Kidney epithelial cell (primary cell): ENCODE data around the gene PHLPP1. TPM values are rescaled to one million over a fixed set of nuclear protein-coding genes. Genes with fewer than 3 reads are reported as not detected.

Experiments used
- DNase-seq: peaks from one replicate; pipeline ENCODE4 v3.0.0-alpha.2; 2010; ENCODE audit warnings: low read depth
- H3K27me3 ChIP-seq: 2 replicates; pipeline ENCODE4 v1.6.0; 2011; ENCODE audit warnings: low read length; ENCODE audit not compliant: control insufficient read depth, insufficient read depth
- H3K36me3 ChIP-seq: 2 replicates; pipeline ENCODE4 v1.5.1; 2011; ENCODE audit warnings: low read length; ENCODE audit not compliant: control insufficient read depth, insufficient read depth
- H3K4me3 ChIP-seq: 2 replicates; pipeline ENCODE4 v1.5.1; 2011; ENCODE audit warnings: low read depth, mild to moderate bottlenecking, control low read depth, low read length
- total RNA-seq: library from RNA; depleted of rRNA; stranded (reverse); fragments of >200 nt; gene quantifications from 2 replicates; pipeline ENCODE4 v1.2.3, GENCODE V29; 2015
- TF ChIP-seq, protein P1 (sequence below): IDR thresholded peaks from 2 replicates; pipeline ENCODE4 v1.5.1; 2011; ENCODE audit warnings: mild to moderate bottlenecking, moderate library complexity, low read length, control low read depth, inconsistent platforms; ENCODE audit not compliant: insufficient read depth, poor library complexity, severe bottlenecking

Gene PHLPP1
- total RNA-seq, 1 donor from 2014 or later: 4.4 TPM

DNA sequence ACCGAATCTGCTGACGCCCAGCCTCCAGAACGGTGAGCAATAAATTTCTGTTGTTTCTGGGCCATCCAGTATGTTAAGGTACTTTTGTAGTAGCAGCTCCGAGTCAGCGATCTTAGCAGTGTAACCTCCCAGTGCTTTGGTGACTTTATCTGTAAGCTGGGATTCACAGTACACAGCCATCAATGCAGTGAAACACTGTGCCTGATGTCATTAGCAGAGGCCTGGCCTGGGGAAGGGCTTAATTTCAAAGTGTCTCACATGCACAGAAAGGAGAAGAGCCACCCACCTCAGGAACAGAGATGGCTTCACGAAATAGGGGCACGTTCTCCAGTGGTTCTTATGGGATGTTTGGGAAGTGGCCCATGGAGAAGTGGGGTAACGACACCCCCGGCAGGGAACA is 281.2 kb downstream of the PHLPP1 start:
- no peaks in the 10 kb centered on the region for H3K36me3 ChIP-seq
- no peak for DNase-seq
- TF ChIP-seq, protein P1, sequence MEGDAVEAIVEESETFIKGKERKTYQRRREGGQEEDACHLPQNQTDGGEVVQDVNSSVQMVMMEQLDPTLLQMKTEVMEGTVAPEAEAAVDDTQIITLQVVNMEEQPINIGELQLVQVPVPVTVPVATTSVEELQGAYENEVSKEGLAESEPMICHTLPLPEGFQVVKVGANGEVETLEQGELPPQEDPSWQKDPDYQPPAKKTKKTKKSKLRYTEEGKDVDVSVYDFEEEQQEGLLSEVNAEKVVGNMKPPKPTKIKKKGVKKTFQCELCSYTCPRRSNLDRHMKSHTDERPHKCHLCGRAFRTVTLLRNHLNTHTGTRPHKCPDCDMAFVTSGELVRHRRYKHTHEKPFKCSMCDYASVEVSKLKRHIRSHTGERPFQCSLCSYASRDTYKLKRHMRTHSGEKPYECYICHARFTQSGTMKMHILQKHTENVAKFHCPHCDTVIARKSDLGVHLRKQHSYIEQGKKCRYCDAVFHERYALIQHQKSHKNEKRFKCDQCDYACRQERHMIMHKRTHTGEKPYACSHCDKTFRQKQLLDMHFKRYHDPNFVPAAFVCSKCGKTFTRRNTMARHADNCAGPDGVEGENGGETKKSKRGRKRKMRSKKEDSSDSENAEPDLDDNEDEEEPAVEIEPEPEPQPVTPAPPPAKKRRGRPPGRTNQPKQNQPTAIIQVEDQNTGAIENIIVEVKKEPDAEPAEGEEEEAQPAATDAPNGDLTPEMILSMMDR: no peak

DNA sequence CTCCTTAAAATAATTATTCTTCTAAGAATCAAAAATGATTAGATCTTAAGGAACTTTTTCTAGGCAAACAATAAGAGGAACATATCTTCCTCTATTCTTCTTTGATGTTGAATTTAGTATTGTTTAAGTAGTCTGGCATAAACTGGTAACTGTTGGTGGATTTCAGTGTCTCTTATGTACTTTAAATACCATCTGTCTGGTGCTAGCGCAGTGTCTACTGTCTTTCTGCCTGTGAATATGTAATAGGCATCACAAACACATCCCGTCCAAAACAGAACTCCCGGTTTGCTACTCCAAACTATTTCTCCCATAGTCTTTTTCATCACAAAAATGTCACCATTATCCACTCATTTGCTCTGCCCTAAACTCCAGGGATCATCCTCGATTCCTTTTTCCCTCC is 281.7 kb downstream of the PHLPP1 start:
- H3K4me3 ChIP-seq: no peak overlapping the region
- no peaks in the 10 kb centered on the region for H3K36me3 ChIP-seq
- no peak for DNase-seq
- H3K27me3 ChIP-seq: peaks cover 2% of the 10 kb centered on the region
- TF ChIP-seq, protein P1: no peak

More for the DNA sequence above, 281.2 kb downstream of the PHLPP1 start:
- H3K4me3 ChIP-seq: no peak overlapping the region
- H3K27me3 ChIP-seq: peaks cover 2% of the 10 kb centered on the region

DNA sequence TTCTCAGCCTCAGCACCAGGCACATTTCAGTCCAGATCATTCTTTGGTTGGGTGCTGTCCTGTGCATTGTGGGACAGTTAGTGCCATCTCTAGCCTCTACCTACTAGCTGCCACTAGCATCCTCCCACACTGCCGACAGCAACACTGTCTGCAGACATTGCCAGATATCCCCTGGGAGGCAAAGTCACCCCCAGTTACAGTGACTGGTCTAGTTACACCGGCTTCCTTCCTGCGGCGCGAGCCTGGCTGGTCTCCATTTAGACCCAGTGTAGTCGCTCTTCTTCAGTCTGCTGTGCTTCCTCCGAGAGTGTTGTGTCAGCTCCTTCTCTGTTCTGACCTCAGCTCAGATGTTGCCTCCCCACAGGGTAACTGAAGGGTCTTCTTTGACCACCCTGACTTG is 283.1 kb downstream of the PHLPP1 start:
- DNase-seq: no peak
- Histone ChIP-seq H3K27me3 (no peaks in the 10 kb centered on the region), H3K4me3 (no peak overlapping the region), H3K36me3 (no peaks in the 10 kb centered on the region)
- TF ChIP-seq, protein P1: no peak

DNA sequence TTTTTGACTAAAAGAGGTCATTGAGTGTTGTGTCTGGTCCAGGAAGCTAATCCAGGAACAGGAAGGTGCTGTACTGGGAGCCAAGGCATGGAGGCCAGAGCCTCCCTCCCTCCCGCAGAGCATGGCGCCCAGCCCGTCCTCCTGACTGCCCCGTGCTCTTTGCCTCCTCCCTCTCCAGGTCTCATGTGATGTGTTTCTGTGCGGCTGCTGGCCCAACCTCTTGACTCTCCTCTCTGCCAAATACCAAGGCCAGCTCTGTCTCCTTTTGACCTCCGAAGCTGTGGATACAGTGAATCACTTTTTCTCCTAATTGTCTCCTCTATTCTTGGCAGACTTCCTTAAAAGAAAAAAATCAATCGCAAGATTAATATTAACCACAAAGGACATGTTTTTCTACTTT is 284.1 kb downstream of the PHLPP1 start:
- Histone ChIP-seq H3K36me3 (no peaks in the 10 kb centered on the region), H3K4me3 (no peak overlapping the region), H3K27me3 (no peaks in the 10 kb centered on the region)
- TF ChIP-seq, protein P1: no peak
- DNase-seq: no peak

DNA sequence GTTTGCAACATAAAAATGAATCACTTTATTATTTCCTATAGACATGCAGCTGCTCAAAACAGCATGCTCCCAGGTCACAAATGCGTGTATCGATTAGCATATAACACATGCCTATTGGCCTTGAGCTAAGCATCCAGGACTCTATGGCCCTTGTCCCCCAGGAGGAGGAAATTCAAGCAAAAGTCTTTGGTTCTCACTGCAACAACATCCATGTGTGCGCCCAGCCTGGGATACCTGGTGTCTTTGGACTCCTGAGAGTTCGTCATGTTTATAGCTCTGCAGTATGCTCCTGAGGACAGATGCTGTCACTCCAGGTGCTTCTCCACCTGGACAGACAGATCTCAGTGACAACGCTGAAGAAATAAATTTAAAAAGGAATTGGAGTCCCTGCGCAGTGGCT is 284.6 kb downstream of the PHLPP1 start:
- H3K36me3 ChIP-seq: no peaks in the 10 kb centered on the region
- TF ChIP-seq, protein P1: no peak
- no peaks in the 10 kb centered on the region for H3K27me3 ChIP-seq
- no peak for DNase-seq
- H3K4me3 ChIP-seq: no peak overlapping the region

DNA sequence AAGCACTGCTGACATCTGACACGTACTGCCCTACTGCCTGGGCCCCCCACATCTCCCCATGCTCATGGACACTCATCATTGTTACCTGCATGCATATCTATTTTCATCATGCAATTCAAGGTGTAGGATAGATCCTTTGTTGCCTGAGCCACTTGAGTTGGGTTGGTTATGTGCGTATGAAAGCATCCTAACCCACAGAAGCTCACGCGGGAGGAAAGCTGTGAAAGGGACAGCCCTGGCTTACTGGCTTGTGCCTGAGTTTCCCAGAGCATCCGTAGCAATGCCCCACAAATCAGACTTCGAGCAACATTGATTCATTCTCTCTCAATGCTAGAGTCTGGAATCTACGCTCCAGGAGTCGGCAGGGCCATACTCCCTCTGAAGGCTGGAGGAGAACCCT is 285.5 kb downstream of the PHLPP1 start:
- no peak overlapping the region for H3K4me3 ChIP-seq
- H3K27me3 ChIP-seq: no peaks in the 10 kb centered on the region
- TF ChIP-seq, protein P1: no peak
- no peaks in the 10 kb centered on the region for H3K36me3 ChIP-seq
- DNase-seq: no peak
